ENCODE results near the gene ARHGAP1.

Gene ARHGAP1

DNA sequence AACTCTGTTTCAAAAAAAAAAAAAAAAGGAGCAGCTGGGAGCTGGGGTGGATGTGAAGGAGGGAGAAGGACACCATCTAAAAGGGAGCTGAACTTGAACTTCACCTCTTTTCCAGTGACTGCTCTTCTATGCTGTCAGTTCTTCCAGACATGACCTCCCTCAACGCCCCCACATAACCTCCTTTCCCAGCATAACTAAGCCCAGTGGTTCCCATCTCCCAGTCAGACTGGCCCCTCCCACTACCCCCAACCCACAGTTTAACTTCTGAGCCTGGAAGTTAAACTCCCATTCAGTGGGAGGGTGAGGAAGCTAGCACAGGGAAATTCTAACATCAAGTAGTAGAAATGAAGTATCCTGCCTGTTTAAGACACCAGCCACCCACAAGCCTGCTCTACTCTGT lies 1.8 kb downstream of the ARHGAP1 start:
- H3K4me3 ChIP-seq (ENCODE audit: low read depth, low read length), result no peak overlapping the region
- no peak for DNase-seq (ENCODE audit: low read depth)
- TF ChIP-seq, protein P1, sequence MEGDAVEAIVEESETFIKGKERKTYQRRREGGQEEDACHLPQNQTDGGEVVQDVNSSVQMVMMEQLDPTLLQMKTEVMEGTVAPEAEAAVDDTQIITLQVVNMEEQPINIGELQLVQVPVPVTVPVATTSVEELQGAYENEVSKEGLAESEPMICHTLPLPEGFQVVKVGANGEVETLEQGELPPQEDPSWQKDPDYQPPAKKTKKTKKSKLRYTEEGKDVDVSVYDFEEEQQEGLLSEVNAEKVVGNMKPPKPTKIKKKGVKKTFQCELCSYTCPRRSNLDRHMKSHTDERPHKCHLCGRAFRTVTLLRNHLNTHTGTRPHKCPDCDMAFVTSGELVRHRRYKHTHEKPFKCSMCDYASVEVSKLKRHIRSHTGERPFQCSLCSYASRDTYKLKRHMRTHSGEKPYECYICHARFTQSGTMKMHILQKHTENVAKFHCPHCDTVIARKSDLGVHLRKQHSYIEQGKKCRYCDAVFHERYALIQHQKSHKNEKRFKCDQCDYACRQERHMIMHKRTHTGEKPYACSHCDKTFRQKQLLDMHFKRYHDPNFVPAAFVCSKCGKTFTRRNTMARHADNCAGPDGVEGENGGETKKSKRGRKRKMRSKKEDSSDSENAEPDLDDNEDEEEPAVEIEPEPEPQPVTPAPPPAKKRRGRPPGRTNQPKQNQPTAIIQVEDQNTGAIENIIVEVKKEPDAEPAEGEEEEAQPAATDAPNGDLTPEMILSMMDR (IDR thresholded peaks at IDR 0.05; ENCODE audit: low read depth, low read length, missing control alignments), result no peak

DNA sequence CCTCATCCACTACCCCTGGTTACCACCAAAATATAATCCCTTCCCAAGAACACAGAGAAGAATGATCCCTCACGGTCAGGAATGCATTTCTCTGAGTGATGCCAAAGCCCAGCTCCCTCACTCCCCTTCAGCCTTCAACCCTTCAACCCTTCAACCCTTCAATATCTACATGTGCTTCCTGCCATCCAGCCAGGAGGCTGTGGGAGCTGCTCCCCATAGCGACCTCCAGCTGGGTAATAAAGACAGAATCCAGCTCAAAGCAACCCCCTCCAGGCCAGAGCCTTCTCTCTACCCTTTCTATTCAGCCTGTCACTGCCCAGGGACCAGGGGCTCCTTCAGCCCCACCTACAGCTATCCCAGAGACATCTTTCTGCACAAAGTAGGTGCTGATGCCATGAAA lies 2.7 kb downstream of the ARHGAP1 start:
- no peak for DNase-seq (ENCODE audit: low read depth)
- TF ChIP-seq, protein P1 (IDR thresholded peaks at IDR 0.05; ENCODE audit: low read depth, low read length, missing control alignments), result no peak
- H3K4me3 ChIP-seq (ENCODE audit: low read depth, low read length), result no peak overlapping the region

DNA sequence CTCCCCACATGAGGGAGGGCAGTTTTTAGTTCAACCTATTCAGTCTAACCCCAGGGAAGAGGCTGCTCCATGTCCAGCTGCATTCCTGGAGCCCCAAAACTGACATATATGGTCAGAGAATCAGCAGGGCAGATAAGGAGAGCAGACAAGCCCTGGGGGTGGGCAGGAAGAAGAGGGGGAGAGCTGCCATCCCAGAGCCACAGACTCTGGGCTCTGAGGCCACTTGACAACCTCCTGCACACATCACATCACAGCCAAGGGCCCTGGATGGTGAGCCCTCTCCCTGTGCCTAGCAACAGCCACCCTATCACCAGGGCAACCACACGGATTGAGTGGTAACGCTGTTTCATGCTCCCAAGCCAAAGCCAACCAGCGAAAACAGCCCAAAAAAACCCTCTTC lies 3.1 kb downstream of the ARHGAP1 start:
- DNase-seq (ENCODE audit: low read depth), result no peak
- no peak overlapping the region for H3K4me3 ChIP-seq (ENCODE audit: low read depth, low read length)
- TF ChIP-seq, protein P1 (IDR thresholded peaks at IDR 0.05; ENCODE audit: low read depth, low read length, missing control alignments), result no peak

DNA sequence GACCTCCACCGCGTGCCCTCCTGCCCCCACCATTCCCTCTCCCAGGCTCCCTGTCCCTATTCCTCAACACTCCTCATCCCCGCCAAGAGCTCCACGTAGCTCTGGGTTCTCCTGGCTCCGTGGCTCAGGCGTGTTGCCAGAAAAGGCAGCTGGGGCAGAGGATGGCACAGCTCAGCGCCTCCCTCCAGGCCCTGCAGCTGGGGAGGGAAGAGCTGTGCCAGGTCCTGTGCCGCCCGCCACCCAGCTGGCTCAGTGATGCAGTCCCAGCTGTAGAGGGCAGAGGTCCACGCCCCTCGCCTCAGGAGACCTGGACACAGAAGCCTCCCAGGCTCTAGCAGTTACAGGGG lies 4.2 kb downstream of the ARHGAP1 start:
- no peak for DNase-seq (ENCODE audit: low read depth)
- TF ChIP-seq, protein P1 (IDR thresholded peaks at IDR 0.05; ENCODE audit: low read depth, low read length, missing control alignments), result no peak
- H3K4me3 ChIP-seq (ENCODE audit: low read depth, low read length), result no peak overlapping the region

DNA sequence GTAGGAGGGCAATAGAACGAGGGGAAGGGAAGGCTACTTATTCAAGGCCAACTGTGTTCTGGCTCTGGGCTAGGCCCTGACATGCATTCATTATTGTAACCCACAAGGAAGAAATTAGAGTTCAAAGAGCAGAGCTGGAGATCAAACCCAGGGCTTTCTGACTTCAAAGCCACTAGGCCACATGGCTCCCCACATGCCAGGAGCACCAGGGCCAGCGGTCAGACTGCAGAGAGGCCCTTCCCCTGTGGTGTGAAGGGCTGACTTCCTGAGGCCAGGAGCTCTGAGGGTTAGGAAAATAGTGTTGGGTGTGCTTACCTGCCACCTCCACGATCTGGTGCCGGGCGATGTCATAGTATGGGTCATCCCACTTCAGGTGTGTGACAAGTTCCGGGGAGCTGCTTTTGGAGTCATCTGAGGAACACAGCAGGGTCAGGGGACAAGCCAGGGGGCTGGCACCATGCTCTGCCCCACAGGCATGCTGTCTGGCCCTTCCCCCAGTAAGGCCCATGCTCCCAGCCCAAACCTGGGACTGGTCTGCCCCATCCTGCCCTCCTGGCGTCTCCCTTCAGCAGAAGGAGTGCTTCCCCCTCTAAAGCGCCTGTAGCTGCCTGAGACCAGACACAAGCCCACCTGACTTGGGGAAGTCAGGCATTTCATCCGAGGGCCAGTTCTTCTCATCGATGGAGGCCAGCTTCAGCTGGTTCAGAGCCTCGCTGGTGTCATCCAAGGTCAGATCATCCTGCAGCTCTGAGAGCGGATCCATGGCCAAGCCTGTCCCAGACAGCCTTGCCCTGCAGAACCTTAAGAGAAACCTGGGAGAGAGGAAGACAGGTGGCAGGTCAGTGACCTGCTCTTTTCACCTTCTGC lies 4.8 kb downstream of the ARHGAP1 start:
- no peak for DNase-seq (ENCODE audit: low read depth)
- H3K4me3 ChIP-seq (ENCODE audit: low read depth, low read length), result no peak overlapping the region
- TF ChIP-seq, protein P1 (IDR thresholded peaks at IDR 0.05; ENCODE audit: low read depth, low read length, missing control alignments), result no peak

- TF ChIP-seq, protein P1 (IDR thresholded peaks at IDR 0.05; ENCODE audit: low read depth, low read length, missing control alignments), result no peak
- no peak overlapping the region for H3K4me3 ChIP-seq (ENCODE audit: low read depth, low read length)
- DNase-seq (ENCODE audit: low read depth), result no peak
Measured at GRCh38 chr11:46694607-46695006, 5.8 kb downstream of the ARHGAP1 start.

DNA sequence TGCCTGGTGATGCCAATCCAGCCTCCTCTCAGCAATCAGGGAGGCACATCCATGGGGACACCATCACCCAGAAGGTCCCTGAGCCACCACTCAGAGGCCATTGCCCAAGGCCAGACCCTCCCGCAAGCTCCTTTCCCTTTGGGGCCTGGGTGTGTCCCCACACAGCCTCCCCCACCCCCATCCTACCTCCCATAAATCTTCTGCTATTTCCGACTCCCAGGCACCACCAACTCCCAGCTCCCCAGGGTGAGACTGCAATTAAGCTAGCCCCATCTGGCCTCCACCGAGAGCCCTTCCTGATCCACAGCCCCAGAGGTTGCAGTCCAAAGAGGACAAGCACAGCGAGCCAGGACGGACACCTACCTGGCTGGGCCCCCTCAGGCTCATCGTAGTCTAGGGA lies 6.3 kb downstream of the ARHGAP1 start:
- no peak for DNase-seq (ENCODE audit: low read depth)
- no peak overlapping the region for H3K4me3 ChIP-seq (ENCODE audit: low read depth, low read length)
- TF ChIP-seq, protein P1 (IDR thresholded peaks at IDR 0.05; ENCODE audit: low read depth, low read length, missing control alignments), result no peak

Data from GM12864 (cell line).